Esophagus squamous epithelium (tissue), 4 donors: ENCODE data around the gene NFATC3.

ENCODE experiments used
- POLR2A ChIP-seq, 4 donors: fragments of 450-650 bp; IDR thresholded peaks; one replicate each; pipeline ENCODE4 v1.6.1; 2017; ENCODE audit warnings: antibody characterized with exemption in 4 of 4, mild to moderate bottlenecking in 4 of 4, moderate library complexity in 3 of 4
- TF ChIP-seq, protein P1 (sequence below), 6 experiments: fragments of 450-650 bp in 4 of 6; fragments of 200-600 bp in 2 of 6; sonication (generic) in 2 of 6; IDR thresholded peaks; one replicate each; pipeline ENCODE4 v1.5.1; 2016 to 2019; ENCODE audit warnings: antibody characterized with exemption in 6 of 6, mild to moderate bottlenecking in 4 of 6, moderate library complexity in 4 of 6

DNA sequence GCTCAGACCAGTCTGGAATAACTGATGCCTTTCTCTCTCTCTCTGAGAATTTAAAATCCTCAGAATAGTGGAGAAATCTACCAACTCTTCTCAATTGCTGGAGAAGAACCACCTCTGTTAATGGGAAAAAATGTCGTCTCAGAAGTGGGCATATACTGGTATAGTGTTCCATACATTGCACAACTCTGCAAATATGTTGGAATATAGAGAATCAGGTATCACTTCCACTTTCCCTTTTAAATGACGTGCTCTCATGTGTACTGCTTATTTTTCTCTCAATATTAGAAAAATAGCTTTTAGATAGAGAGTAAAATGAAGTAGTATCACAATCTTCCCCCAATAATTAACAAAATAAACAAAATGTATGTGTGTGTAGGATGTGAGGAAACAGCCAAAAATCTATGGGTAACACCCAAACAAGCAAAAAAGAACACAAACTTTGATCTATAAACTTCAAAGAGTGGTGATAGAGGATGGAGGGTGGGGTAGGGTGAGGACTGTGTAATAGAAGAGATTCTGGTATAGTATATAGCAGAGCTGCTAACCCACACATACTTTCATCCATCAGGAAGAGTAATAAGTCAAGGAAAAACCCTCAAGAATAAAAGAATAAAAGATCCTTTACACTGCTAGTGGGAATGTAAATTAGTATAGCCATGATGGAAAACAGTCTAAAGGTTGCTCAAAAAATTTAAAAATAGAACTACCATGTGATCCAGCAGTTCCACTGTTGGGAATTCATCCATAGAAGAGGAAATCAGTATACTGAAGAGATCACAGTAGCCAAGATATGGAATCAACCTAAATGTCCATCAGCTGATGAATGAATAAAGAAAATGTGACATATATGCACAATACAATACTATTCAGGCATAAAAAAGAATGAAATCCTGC, 46.9 kb downstream of the NFATC3 start:
- TF ChIP-seq POLR2A (IDR thresholded peaks at IDR 0.05) = no peak
- TF ChIP-seq, protein P1, sequence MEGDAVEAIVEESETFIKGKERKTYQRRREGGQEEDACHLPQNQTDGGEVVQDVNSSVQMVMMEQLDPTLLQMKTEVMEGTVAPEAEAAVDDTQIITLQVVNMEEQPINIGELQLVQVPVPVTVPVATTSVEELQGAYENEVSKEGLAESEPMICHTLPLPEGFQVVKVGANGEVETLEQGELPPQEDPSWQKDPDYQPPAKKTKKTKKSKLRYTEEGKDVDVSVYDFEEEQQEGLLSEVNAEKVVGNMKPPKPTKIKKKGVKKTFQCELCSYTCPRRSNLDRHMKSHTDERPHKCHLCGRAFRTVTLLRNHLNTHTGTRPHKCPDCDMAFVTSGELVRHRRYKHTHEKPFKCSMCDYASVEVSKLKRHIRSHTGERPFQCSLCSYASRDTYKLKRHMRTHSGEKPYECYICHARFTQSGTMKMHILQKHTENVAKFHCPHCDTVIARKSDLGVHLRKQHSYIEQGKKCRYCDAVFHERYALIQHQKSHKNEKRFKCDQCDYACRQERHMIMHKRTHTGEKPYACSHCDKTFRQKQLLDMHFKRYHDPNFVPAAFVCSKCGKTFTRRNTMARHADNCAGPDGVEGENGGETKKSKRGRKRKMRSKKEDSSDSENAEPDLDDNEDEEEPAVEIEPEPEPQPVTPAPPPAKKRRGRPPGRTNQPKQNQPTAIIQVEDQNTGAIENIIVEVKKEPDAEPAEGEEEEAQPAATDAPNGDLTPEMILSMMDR (IDR thresholded peaks at IDR 0.05) = no peak
